Measurements from ENCODE around the gene POLN. TPM values are rescaled to one million over a fixed set of nuclear protein-coding genes. Genes with fewer than 3 reads are reported as not detected.

The POLN gene
- total RNA-seq, 4 donors from 2014 or later, result 2.6 to 10.6 (median 6.8) TPM

GRCh38 chr4:2075987-2076907 lies 165.7 kb downstream of the POLN start:
- TF ChIP-seq CTCF (IDR thresholded peaks at IDR 0.05; ENCODE audit: low read depth), result no peak

GRCh38 chr4:2075171-2075986 lies 166.5 kb downstream of the POLN start:
- no peak for TF ChIP-seq CTCF (IDR thresholded peaks at IDR 0.05; ENCODE audit: low read depth)

GRCh38 chr4:2074588-2074987 lies 167.3 kb downstream of the POLN start:
- TF ChIP-seq CTCF (IDR thresholded peaks at IDR 0.05; ENCODE audit: low read depth), result no peak

GRCh38 chr4:2073808-2074481 lies 168.0 kb downstream of the POLN start:
- TF ChIP-seq CTCF (IDR thresholded peaks at IDR 0.05; ENCODE audit: low read depth), result no peak

- TF ChIP-seq CTCF (IDR thresholded peaks at IDR 0.05; ENCODE audit: low read depth), result no peak
These were observed 168.7 kb downstream of the POLN start for GRCh38 chr4:2072971-2073807.

GRCh38 chr4:2071912-2072867 lies 169.7 kb downstream of the POLN start:
- no peak for TF ChIP-seq CTCF (IDR thresholded peaks at IDR 0.05; ENCODE audit: low read depth)
